Measurements from ENCODE around the gene CRIM1. TPM values are rescaled to one million over a fixed set of nuclear protein-coding genes. Genes with fewer than 3 reads are reported as not detected.

CRIM1 gene
- total and polyA plus RNA-seq, 2 experiments from 2014 or later = 10.5 to 36.4 TPM

DNA sequence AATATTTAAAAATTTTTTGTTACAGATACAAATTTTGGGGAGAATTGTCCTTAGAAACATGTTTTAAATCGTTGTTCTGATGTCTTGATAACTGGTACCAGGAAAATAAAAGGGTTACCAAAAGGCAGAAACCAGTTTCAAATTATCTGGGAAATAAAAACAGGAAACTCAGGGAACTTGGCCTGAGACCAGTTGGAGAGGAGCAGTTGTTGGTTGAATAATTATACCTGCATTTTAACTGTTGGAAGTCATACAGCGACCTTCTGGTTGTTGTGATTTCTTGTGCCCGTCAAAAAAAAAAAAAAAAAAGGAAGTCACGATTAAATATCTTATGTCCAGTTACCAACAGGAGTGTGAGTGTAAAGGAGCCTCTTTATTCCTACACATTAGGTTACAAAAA lies 51.8 kb downstream of the CRIM1 start:
- TF ChIP-seq, protein P1, sequence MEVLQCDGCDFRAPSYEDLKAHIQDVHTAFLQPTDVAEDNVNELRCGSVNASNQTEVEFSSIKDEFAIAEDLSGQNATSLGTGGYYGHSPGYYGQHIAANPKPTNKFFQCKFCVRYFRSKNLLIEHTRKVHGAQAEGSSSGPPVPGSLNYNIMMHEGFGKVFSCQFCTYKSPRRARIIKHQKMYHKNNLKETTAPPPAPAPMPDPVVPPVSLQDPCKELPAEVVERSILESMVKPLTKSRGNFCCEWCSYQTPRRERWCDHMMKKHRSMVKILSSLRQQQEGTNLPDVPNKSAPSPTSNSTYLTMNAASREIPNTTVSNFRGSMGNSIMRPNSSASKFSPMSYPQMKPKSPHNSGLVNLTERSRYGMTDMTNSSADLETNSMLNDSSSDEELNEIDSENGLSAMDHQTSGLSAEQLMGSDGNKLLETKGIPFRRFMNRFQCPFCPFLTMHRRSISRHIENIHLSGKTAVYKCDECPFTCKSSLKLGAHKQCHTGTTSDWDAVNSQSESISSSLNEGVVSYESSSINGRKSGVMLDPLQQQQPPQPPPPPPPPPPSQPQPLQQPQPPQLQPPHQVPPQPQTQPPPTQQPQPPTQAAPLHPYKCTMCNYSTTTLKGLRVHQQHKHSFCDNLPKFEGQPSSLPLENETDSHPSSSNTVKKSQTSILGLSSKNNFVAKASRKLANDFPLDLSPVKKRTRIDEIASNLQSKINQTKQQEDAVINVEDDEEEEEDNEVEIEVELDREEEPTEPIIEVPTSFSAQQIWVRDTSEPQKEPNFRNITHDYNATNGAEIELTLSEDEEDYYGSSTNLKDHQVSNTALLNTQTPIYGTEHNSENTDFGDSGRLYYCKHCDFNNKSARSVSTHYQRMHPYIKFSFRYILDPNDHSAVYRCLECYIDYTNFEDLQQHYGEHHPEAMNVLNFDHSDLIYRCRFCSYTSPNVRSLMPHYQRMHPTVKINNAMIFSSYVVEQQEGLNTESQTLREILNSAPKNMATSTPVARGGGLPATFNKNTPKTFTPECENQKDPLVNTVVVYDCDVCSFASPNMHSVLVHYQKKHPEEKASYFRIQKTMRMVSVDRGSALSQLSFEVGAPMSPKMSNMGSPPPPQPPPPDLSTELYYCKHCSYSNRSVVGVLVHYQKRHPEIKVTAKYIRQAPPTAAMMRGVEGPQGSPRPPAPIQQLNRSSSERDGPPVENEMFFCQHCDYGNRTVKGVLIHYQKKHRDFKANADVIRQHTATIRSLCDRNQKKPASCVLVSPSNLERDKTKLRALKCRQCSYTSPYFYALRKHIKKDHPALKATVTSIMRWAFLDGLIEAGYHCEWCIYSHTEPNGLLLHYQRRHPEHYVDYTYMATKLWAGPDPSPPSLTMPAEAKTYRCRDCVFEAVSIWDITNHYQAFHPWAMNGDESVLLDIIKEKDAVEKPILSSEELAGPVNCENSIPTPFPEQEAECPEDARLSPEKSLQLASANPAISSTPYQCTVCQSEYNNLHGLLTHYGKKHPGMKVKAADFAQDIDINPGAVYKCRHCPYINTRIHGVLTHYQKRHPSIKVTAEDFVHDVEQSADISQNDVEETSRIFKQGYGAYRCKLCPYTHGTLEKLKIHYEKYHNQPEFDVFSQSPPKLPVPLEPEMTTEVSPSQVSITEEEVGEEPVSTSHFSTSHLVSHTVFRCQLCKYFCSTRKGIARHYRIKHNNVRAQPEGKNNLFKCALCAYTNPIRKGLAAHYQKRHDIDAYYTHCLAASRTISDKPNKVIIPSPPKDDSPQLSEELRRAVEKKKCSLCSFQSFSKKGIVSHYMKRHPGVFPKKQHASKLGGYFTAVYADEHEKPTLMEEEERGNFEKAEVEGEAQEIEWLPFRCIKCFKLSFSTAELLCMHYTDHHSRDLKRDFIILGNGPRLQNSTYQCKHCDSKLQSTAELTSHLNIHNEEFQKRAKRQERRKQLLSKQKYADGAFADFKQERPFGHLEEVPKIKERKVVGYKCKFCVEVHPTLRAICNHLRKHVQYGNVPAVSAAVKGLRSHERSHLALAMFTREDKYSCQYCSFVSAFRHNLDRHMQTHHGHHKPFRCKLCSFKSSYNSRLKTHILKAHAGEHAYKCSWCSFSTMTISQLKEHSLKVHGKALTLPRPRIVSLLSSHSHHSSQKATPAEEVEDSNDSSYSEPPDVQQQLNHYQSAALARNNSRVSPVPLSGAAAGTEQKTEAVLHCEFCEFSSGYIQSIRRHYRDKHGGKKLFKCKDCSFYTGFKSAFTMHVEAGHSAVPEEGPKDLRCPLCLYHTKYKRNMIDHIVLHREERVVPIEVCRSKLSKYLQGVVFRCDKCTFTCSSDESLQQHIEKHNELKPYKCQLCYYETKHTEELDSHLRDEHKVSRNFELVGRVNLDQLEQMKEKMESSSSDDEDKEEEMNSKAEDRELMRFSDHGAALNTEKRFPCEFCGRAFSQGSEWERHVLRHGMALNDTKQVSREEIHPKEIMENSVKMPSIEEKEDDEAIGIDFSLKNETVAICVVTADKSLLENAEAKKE (CRISPR knock-in tag; IDR thresholded peaks at IDR 0.05) = no peak
- TF ChIP-seq EZH2phosphoT487 (IDR thresholded peaks at IDR 0.05; ENCODE audit: unreplicated experiment) (no peak), EZH2 (IDR thresholded peaks at IDR 0.05; ENCODE audit: low read depth, unreplicated experiment) (no peak), POLR2AphosphoS5 (IDR thresholded peaks at IDR 0.05; ENCODE audit: low read depth) (no peak), ZNF114 (CRISPR knock-in tag; IDR thresholded peaks at IDR 0.05) (no peak), CREB1 (CRISPR knock-in tag; IDR thresholded peaks at IDR 0.05; ENCODE audit: low read depth) (no peak), JUNB (IDR thresholded peaks at IDR 0.05; ENCODE audit: unreplicated experiment) (no peak), STAT1 (IDR thresholded peaks at IDR 0.05; ENCODE audit: unreplicated experiment) (no peak), NANOG (IDR thresholded peaks at IDR 0.05; ENCODE audit: borderline replicate concordance) (no peak), ZNF331 (CRISPR knock-in tag; IDR thresholded peaks at IDR 0.05; ENCODE audit: low read depth) (no peak)
- TF ChIP-seq, protein P2, sequence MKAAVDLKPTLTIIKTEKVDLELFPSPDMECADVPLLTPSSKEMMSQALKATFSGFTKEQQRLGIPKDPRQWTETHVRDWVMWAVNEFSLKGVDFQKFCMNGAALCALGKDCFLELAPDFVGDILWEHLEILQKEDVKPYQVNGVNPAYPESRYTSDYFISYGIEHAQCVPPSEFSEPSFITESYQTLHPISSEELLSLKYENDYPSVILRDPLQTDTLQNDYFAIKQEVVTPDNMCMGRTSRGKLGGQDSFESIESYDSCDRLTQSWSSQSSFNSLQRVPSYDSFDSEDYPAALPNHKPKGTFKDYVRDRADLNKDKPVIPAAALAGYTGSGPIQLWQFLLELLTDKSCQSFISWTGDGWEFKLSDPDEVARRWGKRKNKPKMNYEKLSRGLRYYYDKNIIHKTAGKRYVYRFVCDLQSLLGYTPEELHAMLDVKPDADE (IDR thresholded peaks at IDR 0.05) = no peak
- TF ChIP-seq, protein P3, sequence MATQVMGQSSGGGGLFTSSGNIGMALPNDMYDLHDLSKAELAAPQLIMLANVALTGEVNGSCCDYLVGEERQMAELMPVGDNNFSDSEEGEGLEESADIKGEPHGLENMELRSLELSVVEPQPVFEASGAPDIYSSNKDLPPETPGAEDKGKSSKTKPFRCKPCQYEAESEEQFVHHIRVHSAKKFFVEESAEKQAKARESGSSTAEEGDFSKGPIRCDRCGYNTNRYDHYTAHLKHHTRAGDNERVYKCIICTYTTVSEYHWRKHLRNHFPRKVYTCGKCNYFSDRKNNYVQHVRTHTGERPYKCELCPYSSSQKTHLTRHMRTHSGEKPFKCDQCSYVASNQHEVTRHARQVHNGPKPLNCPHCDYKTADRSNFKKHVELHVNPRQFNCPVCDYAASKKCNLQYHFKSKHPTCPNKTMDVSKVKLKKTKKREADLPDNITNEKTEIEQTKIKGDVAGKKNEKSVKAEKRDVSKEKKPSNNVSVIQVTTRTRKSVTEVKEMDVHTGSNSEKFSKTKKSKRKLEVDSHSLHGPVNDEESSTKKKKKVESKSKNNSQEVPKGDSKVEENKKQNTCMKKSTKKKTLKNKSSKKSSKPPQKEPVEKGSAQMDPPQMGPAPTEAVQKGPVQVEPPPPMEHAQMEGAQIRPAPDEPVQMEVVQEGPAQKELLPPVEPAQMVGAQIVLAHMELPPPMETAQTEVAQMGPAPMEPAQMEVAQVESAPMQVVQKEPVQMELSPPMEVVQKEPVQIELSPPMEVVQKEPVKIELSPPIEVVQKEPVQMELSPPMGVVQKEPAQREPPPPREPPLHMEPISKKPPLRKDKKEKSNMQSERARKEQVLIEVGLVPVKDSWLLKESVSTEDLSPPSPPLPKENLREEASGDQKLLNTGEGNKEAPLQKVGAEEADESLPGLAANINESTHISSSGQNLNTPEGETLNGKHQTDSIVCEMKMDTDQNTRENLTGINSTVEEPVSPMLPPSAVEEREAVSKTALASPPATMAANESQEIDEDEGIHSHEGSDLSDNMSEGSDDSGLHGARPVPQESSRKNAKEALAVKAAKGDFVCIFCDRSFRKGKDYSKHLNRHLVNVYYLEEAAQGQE (IDR thresholded peaks at IDR 0.05; ENCODE audit: unreplicated experiment) = no peak
- TF ChIP-seq, protein P4, sequence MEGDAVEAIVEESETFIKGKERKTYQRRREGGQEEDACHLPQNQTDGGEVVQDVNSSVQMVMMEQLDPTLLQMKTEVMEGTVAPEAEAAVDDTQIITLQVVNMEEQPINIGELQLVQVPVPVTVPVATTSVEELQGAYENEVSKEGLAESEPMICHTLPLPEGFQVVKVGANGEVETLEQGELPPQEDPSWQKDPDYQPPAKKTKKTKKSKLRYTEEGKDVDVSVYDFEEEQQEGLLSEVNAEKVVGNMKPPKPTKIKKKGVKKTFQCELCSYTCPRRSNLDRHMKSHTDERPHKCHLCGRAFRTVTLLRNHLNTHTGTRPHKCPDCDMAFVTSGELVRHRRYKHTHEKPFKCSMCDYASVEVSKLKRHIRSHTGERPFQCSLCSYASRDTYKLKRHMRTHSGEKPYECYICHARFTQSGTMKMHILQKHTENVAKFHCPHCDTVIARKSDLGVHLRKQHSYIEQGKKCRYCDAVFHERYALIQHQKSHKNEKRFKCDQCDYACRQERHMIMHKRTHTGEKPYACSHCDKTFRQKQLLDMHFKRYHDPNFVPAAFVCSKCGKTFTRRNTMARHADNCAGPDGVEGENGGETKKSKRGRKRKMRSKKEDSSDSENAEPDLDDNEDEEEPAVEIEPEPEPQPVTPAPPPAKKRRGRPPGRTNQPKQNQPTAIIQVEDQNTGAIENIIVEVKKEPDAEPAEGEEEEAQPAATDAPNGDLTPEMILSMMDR (conservative IDR thresholded peaks at IDR 0.05; ENCODE audit: low read depth in 2 of 2) = no peak
- H3K27ac ChIP-seq (ENCODE audit: low read depth) = no peak overlapping the region
- no peaks in the 10 kb centered on the region for H3K36me3 ChIP-seq (ENCODE audit: insufficient read depth)
- H3F3A ChIP-seq (replicated peaks; ENCODE audit: low read depth) = no peaks in the 10 kb centered on the region
- DNase-seq (ENCODE audit: low spot score) (no peak), ATAC-seq (no peak)
- no peak overlapping the region for H3K4me2 ChIP-seq
- H3K36me3 Mint-ChIP-seq (ENCODE audit: low read depth) = no peaks in the 10 kb centered on the region
- no peak overlapping the region for H2AFZ ChIP-seq
- no peak overlapping the region for H3K4me3 Mint-ChIP-seq
- H3K4me1 Mint-ChIP-seq = peaks cover 63% of the 10 kb centered on the region
- H3K9me2 ChIP-seq (ENCODE audit: insufficient read depth) = no peaks in the 10 kb centered on the region
- peaks cover 9% of the 10 kb centered on the region for H4K20me1 ChIP-seq (replicated peaks; ENCODE audit: insufficient read depth)
- no peak overlapping the region for H3K4me3 ChIP-seq
- H3K4me1 ChIP-seq (ENCODE audit: insufficient read depth) = peaks cover 84% of the 10 kb centered on the region
- H3K27ac Mint-ChIP-seq = peak overlapping the region; percentile 45; the same call in 1 of the 2 replicates
- H3K27me3 Mint-ChIP-seq (ENCODE audit: insufficient read depth, low read depth, poor library complexity) = no peaks in the 10 kb centered on the region
- H3K79me2 ChIP-seq (replicated peaks; ENCODE audit: insufficient read depth) = peaks cover 95% of the 10 kb centered on the region
- H3K9me3 Mint-ChIP-seq = no peaks in the 10 kb centered on the region
- H3K27me3 ChIP-seq (ENCODE audit: insufficient read depth) = no peaks in the 10 kb centered on the region
